ENCODE results near the gene IFI35. TPM values are rescaled to one million over a fixed set of nuclear protein-coding genes. Genes with fewer than 3 reads are reported as not detected.

Gene IFI35
- total and polyA plus RNA-seq, 3 donors from 2014 or later, result 8.0 to 15.0 (median 12.7) TPM

DNA sequence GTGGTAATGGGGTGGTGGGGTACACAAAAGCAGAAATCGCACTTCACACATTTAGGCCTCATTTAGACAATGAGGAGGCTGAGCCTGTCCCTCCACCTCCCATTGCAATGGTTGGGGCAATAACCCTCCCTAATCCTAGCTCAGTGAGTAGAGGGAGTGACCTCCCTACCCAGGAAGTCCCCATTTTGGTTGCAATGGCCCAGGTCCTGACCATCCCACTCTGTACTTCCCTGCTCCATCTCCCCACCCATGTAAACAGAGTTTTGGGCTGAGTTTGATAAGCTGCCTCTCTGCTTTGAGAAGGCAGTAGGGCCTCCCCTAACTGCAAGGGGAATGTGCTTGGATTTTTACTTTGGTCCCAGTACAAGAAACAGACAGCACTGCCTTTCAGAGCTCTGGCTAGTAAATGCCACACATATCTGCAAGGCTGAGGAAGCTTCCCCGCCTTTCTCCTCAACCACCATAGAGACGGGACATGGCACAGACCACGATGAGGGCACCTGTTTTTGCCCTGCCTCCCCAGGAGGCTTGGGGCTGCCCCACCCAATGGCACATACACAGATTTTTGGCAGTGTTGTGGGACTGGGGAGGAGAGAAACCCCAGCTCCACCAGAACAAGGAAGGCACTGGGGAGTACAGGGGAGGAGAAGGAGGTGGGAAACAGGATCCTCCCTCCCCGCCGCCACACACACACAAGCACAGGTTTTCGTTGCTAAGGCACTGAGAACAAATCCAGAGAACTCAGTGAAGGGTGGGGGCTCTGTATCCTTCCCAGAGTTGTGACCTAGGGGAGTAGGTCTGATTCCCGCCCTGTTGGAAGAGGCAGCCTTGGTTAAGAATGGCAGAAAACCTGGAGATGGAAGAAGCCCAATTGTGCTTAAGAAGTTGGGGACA, 8.3 kb downstream of the IFI35 start:
- H3K9me3 ChIP-seq, result no peaks in the 10 kb centered on the region
- no peak for DNase-seq
- H3K4me1 ChIP-seq, result peaks cover 64% of the 10 kb centered on the region
- H3K27me3 ChIP-seq, result no peaks in the 10 kb centered on the region
- no peak overlapping the region for H3K4me3 ChIP-seq
- intact Hi-C loops (cut with DNase I; ENCODE audit: low total_unique reads), result no loop called here
- WGBS, 2 donors, result 60 to 69% methylated on average over 8 of the region's 8 CpGs
- peak overlapping the region; percentile 18 to 65 for H3K27ac ChIP-seq
- no peaks in the 10 kb centered on the region for H3K36me3 ChIP-seq (ENCODE audit: low read depth, missing control alignments)
- no peak for TF ChIP-seq POLR2A (IDR thresholded peaks at IDR 0.05)
- TF ChIP-seq, protein P1, sequence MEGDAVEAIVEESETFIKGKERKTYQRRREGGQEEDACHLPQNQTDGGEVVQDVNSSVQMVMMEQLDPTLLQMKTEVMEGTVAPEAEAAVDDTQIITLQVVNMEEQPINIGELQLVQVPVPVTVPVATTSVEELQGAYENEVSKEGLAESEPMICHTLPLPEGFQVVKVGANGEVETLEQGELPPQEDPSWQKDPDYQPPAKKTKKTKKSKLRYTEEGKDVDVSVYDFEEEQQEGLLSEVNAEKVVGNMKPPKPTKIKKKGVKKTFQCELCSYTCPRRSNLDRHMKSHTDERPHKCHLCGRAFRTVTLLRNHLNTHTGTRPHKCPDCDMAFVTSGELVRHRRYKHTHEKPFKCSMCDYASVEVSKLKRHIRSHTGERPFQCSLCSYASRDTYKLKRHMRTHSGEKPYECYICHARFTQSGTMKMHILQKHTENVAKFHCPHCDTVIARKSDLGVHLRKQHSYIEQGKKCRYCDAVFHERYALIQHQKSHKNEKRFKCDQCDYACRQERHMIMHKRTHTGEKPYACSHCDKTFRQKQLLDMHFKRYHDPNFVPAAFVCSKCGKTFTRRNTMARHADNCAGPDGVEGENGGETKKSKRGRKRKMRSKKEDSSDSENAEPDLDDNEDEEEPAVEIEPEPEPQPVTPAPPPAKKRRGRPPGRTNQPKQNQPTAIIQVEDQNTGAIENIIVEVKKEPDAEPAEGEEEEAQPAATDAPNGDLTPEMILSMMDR (IDR thresholded peaks at IDR 0.05), result no peak

DNA sequence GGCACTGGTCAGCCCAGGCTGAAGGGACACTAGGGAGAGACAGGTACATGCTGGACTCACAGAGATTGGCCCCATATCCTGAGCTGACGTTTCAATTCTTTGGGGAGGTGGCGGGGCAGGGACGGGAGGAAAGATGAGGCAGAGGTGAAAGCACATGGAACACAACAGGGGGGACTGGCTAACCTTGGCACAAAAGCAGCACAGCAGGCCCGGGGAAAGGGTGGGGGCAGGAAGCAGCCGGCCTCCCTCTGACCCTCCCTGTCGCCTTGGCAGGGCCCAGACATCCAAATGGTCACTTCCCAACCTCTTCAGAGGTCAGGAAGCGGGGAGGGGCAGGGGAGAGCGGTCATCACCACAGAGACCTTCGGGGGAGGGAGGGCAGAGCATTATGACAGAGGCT, 9.0 kb downstream of the IFI35 start:
- TF ChIP-seq, protein P1 (IDR thresholded peaks at IDR 0.05), result no peak
- no peak for TF ChIP-seq POLR2A (IDR thresholded peaks at IDR 0.05)
- intact Hi-C loops (cut with DNase I; ENCODE audit: low total_unique reads), result no loop called here
- H3K36me3 ChIP-seq (ENCODE audit: low read depth, missing control alignments), result no peaks in the 10 kb centered on the region
- H3K9me3 ChIP-seq, result no peaks in the 10 kb centered on the region
- H3K4me1 ChIP-seq, result peaks cover 63% of the 10 kb centered on the region
- no peaks in the 10 kb centered on the region for H3K27me3 ChIP-seq
- WGBS, 2 donors, result 33 to 49% methylated on average over 9 of the region's 9 CpGs
- no peak for DNase-seq
- no peak overlapping the region for H3K4me3 ChIP-seq
- H3K27ac ChIP-seq, result peak overlapping the region; percentile 18 to 65

DNA sequence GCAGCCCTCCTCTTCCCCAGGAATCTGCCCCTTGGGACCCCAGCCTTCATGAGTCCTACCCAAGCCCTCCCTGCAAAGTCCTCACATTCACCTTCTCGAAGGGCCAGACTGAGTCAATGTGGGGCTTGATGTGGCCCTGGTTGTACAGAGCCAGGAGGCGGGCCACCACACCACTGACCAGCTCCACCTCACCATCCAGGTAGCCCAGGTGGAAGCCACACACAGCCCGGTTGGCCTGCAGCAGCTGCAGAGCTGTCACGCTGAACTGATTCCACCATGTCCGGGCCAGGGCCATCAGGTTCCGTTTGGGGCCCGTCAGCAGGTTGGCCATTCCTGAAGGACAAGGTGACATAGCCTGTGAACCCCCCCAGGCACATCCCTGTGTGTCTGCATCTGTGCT, 9.6 kb downstream of the IFI35 start:
- intact Hi-C loops (cut with DNase I; ENCODE audit: low total_unique reads), result no loop called here
- peaks cover 57% of the 10 kb centered on the region for H3K4me1 ChIP-seq
- TF ChIP-seq POLR2A (IDR thresholded peaks at IDR 0.05), result no peak
- TF ChIP-seq, protein P1 (IDR thresholded peaks at IDR 0.05), result no peak
- H3K27me3 ChIP-seq, result no peaks in the 10 kb centered on the region
- WGBS, 2 donors, result 70 to 93% methylated on average over 2 to 7 of the region's 7 CpGs
- H3K27ac ChIP-seq, result peak overlapping the region in 1 of 2 donors; percentile 65
- H3K9me3 ChIP-seq, result no peaks in the 10 kb centered on the region
- no peak for DNase-seq
- no peaks in the 10 kb centered on the region for H3K36me3 ChIP-seq (ENCODE audit: low read depth, missing control alignments)
- H3K4me3 ChIP-seq, result no peak overlapping the region

DNA sequence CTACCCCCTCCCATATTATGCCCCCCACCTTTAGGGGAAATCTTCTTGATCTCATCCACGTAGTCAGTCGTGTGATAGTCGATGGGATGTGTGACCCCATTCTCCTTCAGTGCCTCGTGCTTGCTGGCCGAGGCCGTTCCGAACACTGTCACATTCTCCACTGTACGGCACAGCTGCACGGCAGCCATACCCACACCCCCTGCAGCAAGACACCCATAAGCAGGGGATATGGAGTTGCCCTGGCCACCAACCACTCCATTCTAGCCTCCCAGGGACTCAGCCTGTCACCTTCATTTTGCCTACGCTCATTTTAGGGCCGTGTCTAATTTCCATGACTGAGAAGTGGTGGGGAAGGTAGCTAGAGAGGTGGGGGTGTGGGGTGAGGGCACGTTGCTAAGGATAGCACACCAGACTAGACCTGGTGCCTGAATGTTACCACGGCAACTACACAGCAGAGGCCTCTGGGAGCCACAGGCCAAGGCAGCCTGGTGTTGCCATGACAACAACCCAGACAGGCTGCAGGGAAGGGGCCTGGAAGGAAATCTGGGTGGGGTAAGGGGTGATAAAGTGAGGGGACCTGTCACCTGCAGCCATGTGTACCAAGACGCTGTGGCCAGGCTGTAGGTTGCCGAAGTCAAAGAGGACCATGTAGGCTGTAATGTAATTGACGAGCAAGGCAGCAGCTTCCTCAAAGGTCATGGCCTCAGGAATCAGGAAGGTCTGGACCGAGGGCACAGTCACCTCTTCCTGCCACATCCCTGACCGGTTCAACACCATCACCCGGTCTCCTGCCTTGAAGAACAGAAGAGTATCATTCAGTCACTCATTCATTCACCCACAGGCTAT, 11.6 kb downstream of the IFI35 start:
- Histone ChIP-seq H3K9me3 (no peaks in the 10 kb centered on the region), H3K4me1 (peaks cover 51% of the 10 kb centered on the region), H3K27me3 (no peaks in the 10 kb centered on the region), H3K4me3 (no peak overlapping the region), H3K36me3 (ENCODE audit: low read depth, missing control alignments) (no peaks in the 10 kb centered on the region), H3K27ac (peak overlapping the region in 1 of 2 donors; percentile 94)
- DNase-seq, result no peak
- 70 to 71% methylated on average over 19 of the region's 19 CpGs for WGBS, 2 donors
- no peak for TF ChIP-seq POLR2A (IDR thresholded peaks at IDR 0.05)
- TF ChIP-seq, protein P1 (IDR thresholded peaks at IDR 0.05), result no peak
- intact Hi-C loops (cut with DNase I; ENCODE audit: low total_unique reads), result no loop called here
